Measurements from ENCODE around the gene TBC1D25.

The TBC1D25 gene

DNA sequence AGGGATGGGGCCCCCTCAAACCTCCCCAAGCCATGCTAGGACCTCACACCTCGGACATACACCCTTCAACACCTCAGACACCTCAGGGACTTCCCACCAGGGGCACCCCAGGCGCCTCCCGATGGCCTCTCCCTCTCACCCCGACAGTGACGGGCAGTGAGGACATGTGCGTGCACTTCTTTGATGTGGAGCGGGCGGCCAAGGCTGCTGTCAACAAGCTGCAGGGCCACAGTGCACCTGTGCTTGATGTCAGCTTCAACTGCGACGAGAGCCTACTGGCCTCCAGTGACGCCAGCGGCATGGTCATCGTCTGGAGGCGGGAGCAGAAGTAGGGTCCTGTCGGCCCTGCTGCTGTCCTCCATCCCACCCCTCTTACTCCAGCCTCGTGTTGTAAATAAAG, 65.2 kb downstream of the TBC1D25 start:
- DNase-seq (ENCODE audit: low read depth), result no peak
- no peak overlapping the region for H3K4me3 ChIP-seq (ENCODE audit: control insufficient read depth, low read depth, low read length)
- TF ChIP-seq, protein P1, sequence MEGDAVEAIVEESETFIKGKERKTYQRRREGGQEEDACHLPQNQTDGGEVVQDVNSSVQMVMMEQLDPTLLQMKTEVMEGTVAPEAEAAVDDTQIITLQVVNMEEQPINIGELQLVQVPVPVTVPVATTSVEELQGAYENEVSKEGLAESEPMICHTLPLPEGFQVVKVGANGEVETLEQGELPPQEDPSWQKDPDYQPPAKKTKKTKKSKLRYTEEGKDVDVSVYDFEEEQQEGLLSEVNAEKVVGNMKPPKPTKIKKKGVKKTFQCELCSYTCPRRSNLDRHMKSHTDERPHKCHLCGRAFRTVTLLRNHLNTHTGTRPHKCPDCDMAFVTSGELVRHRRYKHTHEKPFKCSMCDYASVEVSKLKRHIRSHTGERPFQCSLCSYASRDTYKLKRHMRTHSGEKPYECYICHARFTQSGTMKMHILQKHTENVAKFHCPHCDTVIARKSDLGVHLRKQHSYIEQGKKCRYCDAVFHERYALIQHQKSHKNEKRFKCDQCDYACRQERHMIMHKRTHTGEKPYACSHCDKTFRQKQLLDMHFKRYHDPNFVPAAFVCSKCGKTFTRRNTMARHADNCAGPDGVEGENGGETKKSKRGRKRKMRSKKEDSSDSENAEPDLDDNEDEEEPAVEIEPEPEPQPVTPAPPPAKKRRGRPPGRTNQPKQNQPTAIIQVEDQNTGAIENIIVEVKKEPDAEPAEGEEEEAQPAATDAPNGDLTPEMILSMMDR (IDR thresholded peaks at IDR 0.05; ENCODE audit: control insufficient read depth, insufficient read depth, low read depth, low read length, missing control alignments), result no peak

- no peak for DNase-seq (ENCODE audit: low read depth)
Measured at GRCh38 chrX:48606091-48606490, 66.6 kb downstream of the TBC1D25 start.

DNA sequence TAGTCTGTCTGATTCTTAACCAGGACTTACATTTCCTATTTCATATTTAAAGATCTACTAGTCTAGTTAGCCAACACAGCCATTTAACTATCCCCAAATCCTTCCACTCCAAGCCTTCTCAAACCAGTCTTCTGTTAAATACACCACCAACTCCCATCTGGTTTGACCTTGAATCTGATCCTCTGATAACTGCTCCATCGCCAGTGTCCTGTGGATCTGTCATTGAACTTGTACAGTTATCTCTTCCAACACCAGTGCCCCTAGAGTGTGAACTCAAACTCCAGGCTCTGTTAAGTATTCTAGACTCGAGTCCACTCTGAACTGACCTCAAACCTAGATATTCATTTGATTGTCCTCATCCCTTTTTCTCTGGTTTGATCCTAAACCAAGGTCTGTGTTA, 72.2 kb downstream of the TBC1D25 start:
- no peak for DNase-seq (ENCODE audit: low read depth)
- no peak overlapping the region for H3K4me3 ChIP-seq (ENCODE audit: control insufficient read depth, low read depth, low read length)
- TF ChIP-seq, protein P1 (IDR thresholded peaks at IDR 0.05; ENCODE audit: control insufficient read depth, insufficient read depth, low read depth, low read length, missing control alignments), result no peak

More at GRCh38 chrX:48606091-48606490, 66.6 kb downstream of the TBC1D25 start:
- TF ChIP-seq, protein P1 (IDR thresholded peaks at IDR 0.05; ENCODE audit: control insufficient read depth, insufficient read depth, low read depth, low read length, missing control alignments), result no peak
- no peak overlapping the region for H3K4me3 ChIP-seq (ENCODE audit: control insufficient read depth, low read depth, low read length)

Data from AG09309 (cell line).